HG03175 (cell line): ENCODE results near the gene KIF3A.
A peak's percentile ranks its signal among the peaks of the same experiment; 100 is the strongest.

Source experiments
- ATAC-seq: cut with Tn5 transposase; IDR thresholded peaks from one replicate; pipeline ENCODE4 v1.9.1; 2021; ENCODE audit warnings: mild to moderate bottlenecking, moderate library complexity; ENCODE audit not compliant: unreplicated experiment

Gene KIF3A

GRCh38 chr5:132736853-132737833 lies at the start of gene KIF3A:
Gene KIF3A, minus strand, starts transcription at chr5:132737546. Its CDS starts 127 bp downstream, at chr5:132737419.
- ATAC-seq: peak; percentile 92

GRCh38 chr5:132787076-132787475 lies 49.7 kb upstream of the KIF3A start:
- no peak for ATAC-seq

- ATAC-seq: no peak
Measured at GRCh38 chr5:132785864-132786263, 48.5 kb upstream of the KIF3A start.

GRCh38 chr5:132785365-132785764 lies 48.0 kb upstream of the KIF3A start:
- no peak for ATAC-seq

GRCh38 chr5:132782101-132782500 lies 44.8 kb upstream of the KIF3A start:
- ATAC-seq: no peak

GRCh38 chr5:132781029-132781428 lies 43.7 kb upstream of the KIF3A start:
- no peak for ATAC-seq

GRCh38 chr5:132780577-132780976 lies 43.2 kb upstream of the KIF3A start:
- no peak for ATAC-seq

GRCh38 chr5:132779961-132780360 lies 42.6 kb upstream of the KIF3A start:
- ATAC-seq: no peak

GRCh38 chr5:132778856-132779255 lies 41.5 kb upstream of the KIF3A start:
- ATAC-seq: no peak

GRCh38 chr5:132778129-132778528 lies 40.8 kb upstream of the KIF3A start:
- no peak for ATAC-seq

GRCh38 chr5:132777209-132778069 lies 40.1 kb upstream of the KIF3A start, which contains the start of gene SEPTIN8:
Gene SEPTIN8, minus strand, starts transcription at chr5:132777239. Its CDS starts 102 bp downstream, at chr5:132777137.
- peak; percentile 64 for ATAC-seq

GRCh38 chr5:132776938-132777208 lies 39.5 kb upstream of the KIF3A start:
- ATAC-seq: no peak

- ATAC-seq: peak; percentile 22
Measured at GRCh38 chr5:132776131-132776937, 39.0 kb upstream of the KIF3A start.

GRCh38 chr5:132775476-132775961 lies 38.2 kb upstream of the KIF3A start:
- no peak for ATAC-seq

- ATAC-seq: no peak
Measured at GRCh38 chr5:132774896-132775295, 37.5 kb upstream of the KIF3A start.

GRCh38 chr5:132774406-132774805 lies 37.1 kb upstream of the KIF3A start:
- no peak for ATAC-seq

GRCh38 chr5:132773601-132774355 lies 36.4 kb upstream of the KIF3A start:
- ATAC-seq: no peak

GRCh38 chr5:132773114-132773513 lies 35.8 kb upstream of the KIF3A start:
- no peak for ATAC-seq

GRCh38 chr5:132772291-132773070 lies 35.1 kb upstream of the KIF3A start:
- no peak for ATAC-seq
